Measurements from ENCODE around the gene DPP10. TPM values are rescaled to one million over a fixed set of nuclear protein-coding genes. Genes with fewer than 3 reads are reported as not detected.
"Not testable (repeated sequence)": the region's sequence is repeated elsewhere in the genome, so short reads cannot be mapped to it uniquely, and the experiment has no call there.

DPP10 gene
- total RNA-seq, 1 donor from 2014 or later, result not detected

GRCh38 chr2:115077626-115078025 is 635.2 kb downstream of the DPP10 start:
- no peak for TF ChIP-seq CTCF (IDR thresholded peaks at IDR 0.05)
- DNase-seq (ENCODE audit: low spot score in 2 of 2), result no peak
- intact Hi-C loops (cut with DNase I), result no loop called here
- no peak overlapping the region for H3K4me3 ChIP-seq
- H3K9me3 ChIP-seq, result no peaks in the 10 kb centered on the region
- H3K27me3 ChIP-seq, result no peaks in the 10 kb centered on the region
- H3K36me3 ChIP-seq, result no peaks in the 10 kb centered on the region
- H3K27ac ChIP-seq, result no peak overlapping the region
- no peaks in the 10 kb centered on the region for H3K4me1 ChIP-seq

DNA sequence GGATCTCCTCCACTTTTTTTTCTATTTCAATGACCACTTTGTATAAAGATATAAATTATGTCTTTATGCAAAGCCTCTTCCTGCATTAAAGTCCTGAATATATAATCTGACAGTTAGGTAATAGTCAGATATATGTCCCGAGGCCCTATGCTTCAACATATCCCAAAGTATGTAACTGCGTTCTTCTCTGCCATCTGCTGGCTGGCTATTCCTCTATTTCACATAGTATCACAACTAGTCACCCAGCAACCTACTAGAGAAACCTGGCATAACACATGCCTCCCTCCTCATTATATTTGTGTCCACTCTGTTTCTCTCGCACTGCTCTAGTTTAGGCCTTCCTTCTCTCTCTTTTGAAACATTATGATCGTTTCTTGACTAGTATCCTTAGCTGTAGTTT is 640.8 kb downstream of the DPP10 start:
- no peak for DNase-seq (ENCODE audit: low spot score in 2 of 2)
- Histone ChIP-seq H3K27ac (no peak overlapping the region), H3K9me3 (no peaks in the 10 kb centered on the region), H3K4me3 (no peak overlapping the region), H3K4me1 (no peaks in the 10 kb centered on the region), H3K27me3 (no peaks in the 10 kb centered on the region), H3K36me3 (no peaks in the 10 kb centered on the region)
- TF ChIP-seq CTCF (IDR thresholded peaks at IDR 0.05), result no peak
- intact Hi-C loops (cut with DNase I), result no loop called here

- TF ChIP-seq CTCF (IDR thresholded peaks at IDR 0.05), result no peak
- Histone ChIP-seq H3K27me3 (no peaks in the 10 kb centered on the region), H3K27ac (no peak overlapping the region), H3K36me3 (no peaks in the 10 kb centered on the region), H3K4me3 (no peak overlapping the region), H3K9me3 (no peaks in the 10 kb centered on the region), H3K4me1 (no peaks in the 10 kb centered on the region)
- no peak for DNase-seq (ENCODE audit: low spot score in 2 of 2)
- intact Hi-C loops (cut with DNase I), result no loop called here
Measured at GRCh38 chr2:115083711-115084110, 641.3 kb downstream of the DPP10 start.

GRCh38 chr2:115084446-115084845 is 642.0 kb downstream of the DPP10 start:
- no peak overlapping the region for H3K4me3 ChIP-seq
- no peaks in the 10 kb centered on the region for H3K27me3 ChIP-seq
- intact Hi-C loops (cut with DNase I), result no loop called here
- H3K36me3 ChIP-seq, result no peaks in the 10 kb centered on the region
- no peak overlapping the region for H3K27ac ChIP-seq
- no peaks in the 10 kb centered on the region for H3K4me1 ChIP-seq
- DNase-seq (ENCODE audit: low spot score in 2 of 2), result no peak
- H3K9me3 ChIP-seq, result no peaks in the 10 kb centered on the region
- TF ChIP-seq CTCF (IDR thresholded peaks at IDR 0.05), result no peak

GRCh38 chr2:115086051-115086620 is 643.7 kb downstream of the DPP10 start:
- intact Hi-C loops (cut with DNase I), result not testable (repeated sequence)

DNA sequence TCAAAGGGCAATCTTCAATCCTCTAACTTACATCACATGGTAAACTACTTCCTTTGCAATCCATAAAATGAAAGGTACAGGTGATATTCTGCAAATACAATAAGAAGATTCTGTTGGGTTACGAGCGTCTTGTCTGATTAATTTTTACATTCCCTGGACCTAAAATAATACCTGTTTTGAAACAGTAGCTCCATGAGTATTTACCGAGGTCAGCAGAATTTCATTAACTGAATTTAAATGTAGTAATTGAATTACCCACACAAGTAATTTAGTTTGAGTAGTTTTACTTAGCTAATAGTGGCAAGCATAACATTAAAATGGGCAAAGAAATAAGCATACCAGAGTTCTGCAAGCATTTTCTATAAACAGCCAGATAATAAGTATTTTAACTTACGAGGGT is 652.0 kb downstream of the DPP10 start:
- H3K4me1 ChIP-seq, result no peaks in the 10 kb centered on the region
- no peak overlapping the region for H3K27ac ChIP-seq
- TF ChIP-seq CTCF (IDR thresholded peaks at IDR 0.05), result no peak
- intact Hi-C loops (cut with DNase I), result no loop called here
- H3K9me3 ChIP-seq, result no peaks in the 10 kb centered on the region
- no peak overlapping the region for H3K4me3 ChIP-seq
- H3K27me3 ChIP-seq, result no peaks in the 10 kb centered on the region
- no peak for DNase-seq (ENCODE audit: low spot score in 2 of 2)
- H3K36me3 ChIP-seq, result no peaks in the 10 kb centered on the region

More at GRCh38 chr2:115086051-115086620, 643.7 kb downstream of the DPP10 start:
- not testable (repeated sequence) for H3K36me3 ChIP-seq; H3K4me3 ChIP-seq; H3K4me1 ChIP-seq; H3K27ac ChIP-seq; H3K27me3 ChIP-seq; DNase-seq (ENCODE audit: low spot score in 2 of 2); H3K9me3 ChIP-seq

Measured in ascending aorta (tissue), 2 donors.